TTC549 (cell line): ENCODE data around the gene ZNF432.
"Not testable (repeated sequence)": the region's sequence is repeated elsewhere in the genome, so short reads cannot be mapped to it uniquely, and the experiment has no call there.

Experiments used
- FAIRE-seq: peaks from 2 replicates; lab custom pipeline; 2012; peaks lifted over from hg19 to GRCh38; lab: Jason Lieb, UNC

ZNF432 gene

GRCh38 chr19:52048555-52049501, at the start of gene ZNF432:
Gene ZNF432, minus strand, starts transcription at chr19:52048838. Its CDS starts 1,970 bp downstream, at chr19:52046868.
- peak; percentile 83 for FAIRE-seq

GRCh38 chr19:52096416-52096815, 47.8 kb upstream of the ZNF432 start:
- not testable (repeated sequence) for FAIRE-seq

GRCh38 chr19:52095172-52096014, 46.8 kb upstream of the ZNF432 start, which contains the start of gene ZNF841:
Gene ZNF841, minus strand, starts transcription at chr19:52095765. Its CDS starts 10,964 bp downstream, at chr19:52084801.
- FAIRE-seq, result peak; percentile 5

- FAIRE-seq, result no peak
Observed at GRCh38 chr19:52094526-52095130, 46.0 kb upstream of the ZNF432 start.

- FAIRE-seq, result no peak
Observed at GRCh38 chr19:52086481-52086880, 37.8 kb upstream of the ZNF432 start.

- FAIRE-seq, result no peak
Observed at GRCh38 chr19:52070496-52070895, 21.9 kb upstream of the ZNF432 start.

- FAIRE-seq, result no peak
Observed at GRCh38 chr19:52069653-52070052, 21.0 kb upstream of the ZNF432 start.

GRCh38 chr19:52066258-52066863, 17.7 kb upstream of the ZNF432 start:
- no peak for FAIRE-seq

- FAIRE-seq, result no peak
Observed at GRCh38 chr19:52065399-52065798, 16.8 kb upstream of the ZNF432 start.

GRCh38 chr19:52056480-52056879, 7.8 kb upstream of the ZNF432 start:
- FAIRE-seq, result not testable (repeated sequence)

GRCh38 chr19:52051736-52052135, 3.1 kb upstream of the ZNF432 start:
- FAIRE-seq, result not testable (repeated sequence)

GRCh38 chr19:52039169-52039568, 9.5 kb downstream of the ZNF432 start:
- FAIRE-seq, result no peak

GRCh38 chr19:52034051-52034728, 14.4 kb downstream of the ZNF432 start:
- FAIRE-seq, result no peak

- no peak for FAIRE-seq
Observed at GRCh38 chr19:52028780-52029123, 19.9 kb downstream of the ZNF432 start.

- FAIRE-seq, result no peak
Observed at GRCh38 chr19:52028027-52028779, 20.4 kb downstream of the ZNF432 start, which contains the start of gene ZNF614. Gene ZNF614, minus strand, starts transcription at chr19:52028379. Its CDS starts 2,634 bp downstream, at chr19:52025745.

GRCh38 chr19:52026255-52026990, 22.2 kb downstream of the ZNF432 start:
- FAIRE-seq, result not testable (repeated sequence)

GRCh38 chr19:52024478-52024877, 24.2 kb downstream of the ZNF432 start:
- not testable (repeated sequence) for FAIRE-seq

- FAIRE-seq, result no peak
Observed at GRCh38 chr19:52022193-52022592, 26.4 kb downstream of the ZNF432 start.

GRCh38 chr19:52020506-52020905, 28.1 kb downstream of the ZNF432 start:
- FAIRE-seq, result no peak

GRCh38 chr19:52010674-52011073, 38.0 kb downstream of the ZNF432 start:
- no peak for FAIRE-seq
